ENCODE results near the gene CBX4. TPM values are rescaled to one million over a fixed set of nuclear protein-coding genes. Genes with fewer than 3 reads are reported as not detected.
A peak's percentile ranks its signal among the peaks of the same experiment; 100 is the strongest.

Gene CBX4
- total and polyA plus RNA-seq, 2 of the 13 experiments (the other 11 are each of a cell fraction or from before 2014, with no cell fraction given) = 25.8 to 50.8 TPM

DNA sequence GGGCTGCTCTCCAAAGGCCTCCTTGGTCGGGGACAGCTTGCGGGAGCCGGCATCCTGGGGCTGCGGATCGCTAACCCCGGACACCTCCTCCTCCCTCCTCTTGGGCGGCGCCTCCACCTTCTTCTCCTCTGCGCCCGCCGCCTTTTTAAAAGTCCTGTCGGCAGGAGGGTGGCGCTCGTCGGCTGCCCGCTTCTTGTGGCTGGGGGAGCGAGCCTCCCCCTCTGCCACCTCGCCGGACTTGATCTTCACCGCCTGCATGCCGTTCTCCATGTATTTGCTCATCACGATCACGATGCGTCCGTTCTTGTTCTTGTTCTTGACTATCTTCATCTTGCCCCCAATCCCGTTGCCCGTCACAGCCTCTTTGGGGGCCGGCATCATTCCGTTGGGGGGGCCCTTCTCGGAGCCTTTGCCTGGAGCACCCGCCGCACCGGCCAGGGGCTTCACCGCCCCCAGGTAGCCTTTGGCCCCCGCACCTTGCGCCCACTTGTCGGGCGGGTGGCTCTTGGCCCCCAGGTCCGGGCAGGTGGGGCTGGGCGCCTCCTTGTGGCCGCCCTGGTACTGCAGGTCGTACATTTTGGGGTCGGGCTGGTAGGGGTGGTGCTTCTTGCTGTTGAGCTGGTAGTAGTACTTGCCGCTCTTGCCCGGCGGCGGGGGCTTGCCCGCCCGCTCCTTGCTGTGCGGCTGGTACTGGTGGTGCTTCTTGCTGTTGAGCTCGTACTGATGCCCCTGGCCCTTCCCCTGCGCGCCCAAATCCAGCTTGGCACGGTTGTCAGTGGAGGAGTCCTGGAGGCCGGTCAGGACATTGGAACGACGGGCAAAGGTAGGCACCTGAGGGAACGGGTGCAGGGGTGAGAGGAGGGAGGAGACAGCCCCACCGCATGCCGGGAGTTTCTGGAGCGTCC lies 4.4 kb downstream of the CBX4 start:
- Histone ChIP-seq H4K20me1 (ENCODE audit: insufficient read depth, low read length) (peaks cover 44% of the 10 kb centered on the region), H2AFZ (ENCODE audit: low read length) (no peak overlapping the region), H3K9ac (ENCODE audit: insufficient read depth, low read depth, low read length) (no peak overlapping the region), H3K9me3 (ENCODE audit: low read length) (no peaks in the 10 kb centered on the region), H3K27me3 (ENCODE audit: control insufficient read depth in 1 of 2, insufficient read depth in 2 of 2, low read length in 2 of 2) (no peaks in the 10 kb centered on the region; a peak in 2 of 5 replicates), H3K79me2 (ENCODE audit: insufficient read depth, low read length) (peaks cover 39% of the 10 kb centered on the region), H3K27ac (ENCODE audit: extremely low read length, insufficient read depth, low read length) (peak overlapping the region; percentile 8), H3K4me2 (ENCODE audit: low read depth, low read length) (no peak overlapping the region), H3K4me1 (ENCODE audit: insufficient read depth, low read length) (peaks cover 63% of the 10 kb centered on the region), H3K36me3 (replicated peaks in 1 of 2; ENCODE audit: control insufficient read depth in 1 of 2, insufficient read depth in 2 of 2, low read length in 2 of 2) (peaks cover 11 to 12% of the 10 kb centered on the region in 2 experiments), H3K4me3 (replicated peaks in 1 of 3; ENCODE audit: insufficient read depth in 1 of 3, low read depth in 2 of 3, low read length in 3 of 3) (no peak overlapping the region; a peak in 1 of 6 replicates)
- no peak for FAIRE-seq
- WGBS (ENCODE audit: low lambda C conversion rate) = 94% methylated on average over 57 of the region's 61 CpGs
- CTCF ChIA-PET (ENCODE audit: low intra/inter-chr PET ratio, low total read pairs) = interaction anchor here (0.6 to 2.1 kb wide), 6 partner anchors 23 to 93 kb away, joined by 3 to 12 read pairs (median 5); no protein-coding TSS in a partner anchor
- POLR2A ChIA-PET = interaction anchor here (0.9 to 11.1 kb wide), 9 partner anchors 10 to 155 kb away, joined by 3 to 274 read pairs (median 5); partner anchors contain the start of gene CBX8
- intact Hi-C loops (cut with micrococcal nuclease; ENCODE audit: unreplicated experiment) (loop anchor here (5.0 to 10.0 kb wide), 3 partner anchors 38 to 90 kb away; partner anchors contain the start of gene CBX8), in situ Hi-C loops (cut with HindIII; ENCODE audit: extremely low pct_ligation_motif_present, low pct_unique_long_range_greater_than_20kb) (loop anchor here (5.0 kb wide), 1 partner anchor 157 kb away; no protein-coding TSS in a partner anchor)
- BruUV-seq (replicated peaks) = TSS peak; percentile 5
- ATAC-seq = no peak
- no peak for DNase-seq (ENCODE audit: low spot score)
- 0 out of 2 replicates have a peak, but pooled peaks have one; percentile 13 for TF ChIP-seq KMT2B (CRISPR knock-in tag; IDR thresholded peaks at IDR 0.05)
- peak; percentile 83 for TF ChIP-seq RBFOX2 (IDR thresholded peaks at IDR 0.05; ENCODE audit: low read depth, low read length)
- TF ChIP-seq TCF12 (IDR thresholded peaks at IDR 0.05) = no peak
- TF ChIP-seq TCF12 (CRISPR knock-in tag; IDR thresholded peaks at IDR 0.05) = 0 out of 2 replicates have a peak, but pooled peaks have one; percentile 28
- TF ChIP-seq, protein P1, sequence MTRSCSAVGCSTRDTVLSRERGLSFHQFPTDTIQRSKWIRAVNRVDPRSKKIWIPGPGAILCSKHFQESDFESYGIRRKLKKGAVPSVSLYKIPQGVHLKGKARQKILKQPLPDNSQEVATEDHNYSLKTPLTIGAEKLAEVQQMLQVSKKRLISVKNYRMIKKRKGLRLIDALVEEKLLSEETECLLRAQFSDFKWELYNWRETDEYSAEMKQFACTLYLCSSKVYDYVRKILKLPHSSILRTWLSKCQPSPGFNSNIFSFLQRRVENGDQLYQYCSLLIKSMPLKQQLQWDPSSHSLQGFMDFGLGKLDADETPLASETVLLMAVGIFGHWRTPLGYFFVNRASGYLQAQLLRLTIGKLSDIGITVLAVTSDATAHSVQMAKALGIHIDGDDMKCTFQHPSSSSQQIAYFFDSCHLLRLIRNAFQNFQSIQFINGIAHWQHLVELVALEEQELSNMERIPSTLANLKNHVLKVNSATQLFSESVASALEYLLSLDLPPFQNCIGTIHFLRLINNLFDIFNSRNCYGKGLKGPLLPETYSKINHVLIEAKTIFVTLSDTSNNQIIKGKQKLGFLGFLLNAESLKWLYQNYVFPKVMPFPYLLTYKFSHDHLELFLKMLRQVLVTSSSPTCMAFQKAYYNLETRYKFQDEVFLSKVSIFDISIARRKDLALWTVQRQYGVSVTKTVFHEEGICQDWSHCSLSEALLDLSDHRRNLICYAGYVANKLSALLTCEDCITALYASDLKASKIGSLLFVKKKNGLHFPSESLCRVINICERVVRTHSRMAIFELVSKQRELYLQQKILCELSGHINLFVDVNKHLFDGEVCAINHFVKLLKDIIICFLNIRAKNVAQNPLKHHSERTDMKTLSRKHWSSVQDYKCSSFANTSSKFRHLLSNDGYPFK (CRISPR knock-in tag; IDR thresholded peaks at IDR 0.05; ENCODE audit: borderline replicate concordance) = no peak; the same call in 1 of the 2 replicates
- TF ChIP-seq ZBTB7B (CRISPR knock-in tag; IDR thresholded peaks at IDR 0.05) = peak; percentile 82
- TF ChIP-seq, protein P2, sequence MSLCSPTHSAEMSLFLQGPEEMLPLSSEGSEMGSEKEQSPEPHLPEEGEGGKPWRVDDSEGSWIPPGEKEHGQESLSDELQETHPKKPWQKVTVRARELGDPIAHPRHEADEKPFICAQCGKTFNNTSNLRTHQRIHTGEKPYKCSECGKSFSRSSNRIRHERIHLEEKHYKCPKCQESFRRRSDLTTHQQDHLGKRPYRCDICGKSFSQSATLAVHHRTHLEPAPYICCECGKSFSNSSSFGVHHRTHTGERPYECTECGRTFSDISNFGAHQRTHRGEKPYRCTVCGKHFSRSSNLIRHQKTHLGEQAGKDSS (CRISPR knock-in tag; IDR thresholded peaks at IDR 0.05; ENCODE audit: borderline replicate concordance, low read depth) = peak; percentile 64; the same call in 1 of the 2 replicates
- peak; percentile 54 for TF ChIP-seq ZNF883 (CRISPR knock-in tag; IDR thresholded peaks at IDR 0.05; ENCODE audit: not compliant biosample characterization)
- TF ChIP-seq ZNF724P (CRISPR knock-in tag; IDR thresholded peaks at IDR 0.05; ENCODE audit: borderline replicate concordance) = 0 out of 2 replicates have a peak, but pooled peaks have one; percentile 35
- peak; percentile 49; the same call in 1 of the 2 replicates for TF ChIP-seq SAP130 (CRISPR knock-in tag; IDR thresholded peaks at IDR 0.05; ENCODE audit: low read depth)
- 0 out of 2 replicates have a peak, but pooled peaks have one; percentile 55 for TF ChIP-seq ZNF552 (CRISPR knock-in tag; IDR thresholded peaks at IDR 0.05; ENCODE audit: borderline replicate concordance)
- no peak for TF ChIP-seq PCBP1 (IDR thresholded peaks at IDR 0.05; ENCODE audit: borderline replicate concordance, low read depth, low read length)
- TF ChIP-seq, protein P3, sequence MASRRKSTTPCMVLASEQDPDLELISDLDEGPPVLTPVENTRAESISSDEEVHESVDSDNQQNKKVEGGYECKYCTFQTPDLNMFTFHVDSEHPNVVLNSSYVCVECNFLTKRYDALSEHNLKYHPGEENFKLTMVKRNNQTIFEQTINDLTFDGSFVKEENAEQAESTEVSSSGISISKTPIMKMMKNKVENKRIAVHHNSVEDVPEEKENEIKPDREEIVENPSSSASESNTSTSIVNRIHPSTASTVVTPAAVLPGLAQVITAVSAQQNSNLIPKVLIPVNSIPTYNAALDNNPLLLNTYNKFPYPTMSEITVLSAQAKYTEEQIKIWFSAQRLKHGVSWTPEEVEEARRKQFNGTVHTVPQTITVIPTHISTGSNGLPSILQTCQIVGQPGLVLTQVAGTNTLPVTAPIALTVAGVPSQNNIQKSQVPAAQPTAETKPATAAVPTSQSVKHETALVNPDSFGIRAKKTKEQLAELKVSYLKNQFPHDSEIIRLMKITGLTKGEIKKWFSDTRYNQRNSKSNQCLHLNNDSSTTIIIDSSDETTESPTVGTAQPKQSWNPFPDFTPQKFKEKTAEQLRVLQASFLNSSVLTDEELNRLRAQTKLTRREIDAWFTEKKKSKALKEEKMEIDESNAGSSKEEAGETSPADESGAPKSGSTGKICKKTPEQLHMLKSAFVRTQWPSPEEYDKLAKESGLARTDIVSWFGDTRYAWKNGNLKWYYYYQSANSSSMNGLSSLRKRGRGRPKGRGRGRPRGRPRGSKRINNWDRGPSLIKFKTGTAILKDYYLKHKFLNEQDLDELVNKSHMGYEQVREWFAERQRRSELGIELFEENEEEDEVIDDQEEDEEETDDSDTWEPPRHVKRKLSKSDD (CRISPR knock-in tag; IDR thresholded peaks at IDR 0.05; ENCODE audit: low read depth) = peak; percentile 82; the same call in 1 of the 2 replicates
- TF ChIP-seq EED (CRISPR knock-in tag; IDR thresholded peaks at IDR 0.05) = peak; percentile 64; the same call in 1 of the 2 replicates
- TF ChIP-seq ZNF253 (CRISPR knock-in tag; IDR thresholded peaks at IDR 0.05; ENCODE audit: borderline replicate concordance) = 0 out of 2 replicates have a peak, but pooled peaks have one; percentile 57
